GM21619 (cell line): ENCODE data around the gene CRIP3.
A peak's percentile ranks its signal among the peaks of the same experiment; 100 is the strongest.
"Not testable (repeated sequence)": the region's sequence is repeated elsewhere in the genome, so short reads cannot be mapped to it uniquely, and the experiment has no call there.

ENCODE experiments used
- ATAC-seq: cut with Tn5 transposase; IDR thresholded peaks from one replicate; pipeline ENCODE4 v1.9.1; 2021; ENCODE audit not compliant: unreplicated experiment

The CRIP3 gene

GRCh38 chr6:43308101-43308989 lies at the start of gene CRIP3:
Gene CRIP3, minus strand, starts transcription at chr6:43308826. Its CDS starts 34 bp downstream, at chr6:43308792.
- ATAC-seq: peak; percentile 62

GRCh38 chr6:43355862-43356590 lies 47.4 kb upstream of the CRIP3 start:
- no peak for ATAC-seq

- ATAC-seq: not testable (repeated sequence)
Observed at GRCh38 chr6:43351951-43352350, 43.3 kb upstream of the CRIP3 start.

GRCh38 chr6:43347444-43347843 lies 38.8 kb upstream of the CRIP3 start:
- ATAC-seq: no peak

- ATAC-seq: no peak
Observed at GRCh38 chr6:43347021-43347420, 38.4 kb upstream of the CRIP3 start.

- ATAC-seq: not testable (repeated sequence)
Observed at GRCh38 chr6:43346243-43346642, 37.6 kb upstream of the CRIP3 start.

GRCh38 chr6:43339168-43339567 lies 30.5 kb upstream of the CRIP3 start:
- ATAC-seq: peak; percentile 78

- ATAC-seq: peak; percentile 67
Observed at GRCh38 chr6:43338243-43338642, 29.6 kb upstream of the CRIP3 start.

- ATAC-seq: no peak
Observed at GRCh38 chr6:43336382-43336781, 27.8 kb upstream of the CRIP3 start.

- no peak for ATAC-seq
Observed at GRCh38 chr6:43335469-43335868, 26.8 kb upstream of the CRIP3 start.

- no peak for ATAC-seq
Observed at GRCh38 chr6:43334466-43335095, 26.0 kb upstream of the CRIP3 start.

- ATAC-seq: no peak
Observed at GRCh38 chr6:43331891-43332290, 23.3 kb upstream of the CRIP3 start.

- no peak for ATAC-seq
Observed at GRCh38 chr6:43331470-43331869, 22.8 kb upstream of the CRIP3 start.

- ATAC-seq: no peak
Observed at GRCh38 chr6:43328528-43328927, 19.9 kb upstream of the CRIP3 start.

GRCh38 chr6:43325876-43326275 lies 17.2 kb upstream of the CRIP3 start:
- no peak for ATAC-seq

- no peak for ATAC-seq
Observed at GRCh38 chr6:43318011-43318410, 9.4 kb upstream of the CRIP3 start.

- ATAC-seq: no peak
Observed at GRCh38 chr6:43313813-43314212, 5.2 kb upstream of the CRIP3 start.

GRCh38 chr6:43311666-43312065 lies 3.0 kb upstream of the CRIP3 start:
- no peak for ATAC-seq

- ATAC-seq: no peak
Observed at GRCh38 chr6:43310624-43311023, 2.0 kb upstream of the CRIP3 start.

- ATAC-seq: no peak
Observed at GRCh38 chr6:43310134-43310533, 1.5 kb upstream of the CRIP3 start.

- no peak for ATAC-seq
Observed at GRCh38 chr6:43308990-43309477, 408 bp upstream of the CRIP3 start.
